ENCODE measurements around the gene UBE2C. TPM values are rescaled to one million over a fixed set of nuclear protein-coding genes. Genes with fewer than 3 reads are reported as not detected.
"Not testable (repeated sequence)": the region's sequence is repeated elsewhere in the genome, so short reads cannot be mapped to it uniquely, and the experiment has no call there.

The UBE2C gene
- total RNA-seq, 4 donors from 2014 or later = 0.84 TPM; not detected in 3

DNA sequence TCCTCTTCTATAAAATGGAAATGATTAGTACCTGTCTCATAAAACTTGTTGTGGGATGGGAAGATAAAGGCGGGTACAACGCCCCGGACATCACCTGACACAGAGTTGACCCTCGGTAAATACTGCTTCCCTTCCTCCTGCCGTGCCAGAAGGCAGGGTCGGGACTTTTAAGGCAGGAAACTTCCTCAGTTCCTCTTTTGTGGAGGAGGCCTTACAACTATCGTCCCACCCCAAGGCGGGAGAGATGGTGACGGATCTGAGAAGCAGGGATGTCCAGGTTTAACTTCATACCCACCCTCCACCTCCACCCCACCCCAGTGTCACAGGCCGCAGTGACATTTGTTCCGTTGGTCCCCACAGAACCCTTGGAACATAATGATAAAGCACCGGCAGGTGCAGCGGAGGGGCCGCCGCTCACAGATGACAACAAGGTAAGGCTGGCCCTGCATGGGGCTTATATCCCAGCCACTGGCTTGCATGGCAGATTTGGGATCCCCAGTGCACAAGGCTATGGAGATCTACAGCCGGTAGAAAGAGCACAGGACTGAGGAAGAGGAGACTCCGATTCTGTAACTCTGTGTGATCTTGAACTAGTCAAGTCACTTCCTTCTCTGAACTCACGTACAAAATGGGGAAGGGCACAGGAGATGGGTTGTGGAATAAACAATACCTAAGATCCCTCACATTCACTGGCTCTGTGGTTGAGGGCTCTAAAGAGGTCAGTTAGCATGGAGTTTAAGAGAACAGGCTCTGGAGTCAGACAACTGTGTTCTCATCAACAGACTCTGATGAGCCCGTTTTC is 19.9 kb upstream of the UBE2C start:
- no peaks in the 10 kb centered on the region for H3K27me3 ChIP-seq
- peaks cover 21 to 33% of the 10 kb centered on the region in 2 donors for H3K4me1 ChIP-seq
- H3K27ac ChIP-seq = peak overlapping the region; percentile 94 to 100 (median 97)
- ATAC-seq (no peak), DNase-seq (no peak)
- no peaks in the 10 kb centered on the region for H3K9me3 ChIP-seq
- TF ChIP-seq CTCF (IDR thresholded peaks at IDR 0.05 in 4 of 5, conservative IDR thresholded peaks at IDR 0.05 in 1 of 5) (no peak), POLR2A (IDR thresholded peaks at IDR 0.05) (no peak)
- in situ Hi-C loops (cut with MboI; ENCODE audit: low sequenced_read_pairs in 4 of 4) = loop anchor here in 1 of 4 donors (10.0 kb wide), 2 partner anchors 92 to 172 kb away; partner anchors contain the start of genes SPATA25 and ZSWIM1
- H3K4me3 ChIP-seq = peak overlapping the region; percentile 82 to 100 (median 97)
- intact Hi-C loops (cut with DNase I; ENCODE audit: low total_unique reads) = loop anchor here (5.0 to 10.0 kb wide), 3 partner anchors 295 to 1068 kb away; partner anchors contain the start of genes NCOA5 and SYS1
- peaks cover 0 to 22% of the 10 kb centered on the region in 2 donors for H3K36me3 ChIP-seq

GRCh38 chr20:45796337-45797065 is 15.9 kb upstream of the UBE2C start:
- peak; percentile 89 to 92 for ATAC-seq
- Histone ChIP-seq H3K36me3 (peaks cover 0 to 30% of the 10 kb centered on the region in 2 donors), H3K27ac (peak overlapping the region; percentile 94 to 100 (median 97)), H3K4me1 (peaks cover 39 to 42% of the 10 kb centered on the region in 2 donors), H3K4me3 (peak overlapping the region in 3 of 4 donors; percentile 22 to 34 (median 27)), H3K9me3 (no peaks in the 10 kb centered on the region), H3K27me3 (no peaks in the 10 kb centered on the region)
- TF ChIP-seq CTCF (IDR thresholded peaks at IDR 0.05 in 4 of 5, conservative IDR thresholded peaks at IDR 0.05 in 1 of 5) (no peak), POLR2A (IDR thresholded peaks at IDR 0.05) (peak; percentile 38 to 63)
- DNase-seq = peak; percentile 82 to 84
- in situ Hi-C loops (cut with MboI; ENCODE audit: low sequenced_read_pairs in 4 of 4) (loop anchor here in 1 of 4 donors (10.0 kb wide), 2 partner anchors 88 to 168 kb away; partner anchors contain the start of genes SPATA25 and ZSWIM1), intact Hi-C loops (cut with DNase I; ENCODE audit: low total_unique reads) (loop anchor here (2.0 to 10.0 kb wide), 4 partner anchors 30 to 1072 kb away; partner anchors contain the start of gene TNNC2)

DNA sequence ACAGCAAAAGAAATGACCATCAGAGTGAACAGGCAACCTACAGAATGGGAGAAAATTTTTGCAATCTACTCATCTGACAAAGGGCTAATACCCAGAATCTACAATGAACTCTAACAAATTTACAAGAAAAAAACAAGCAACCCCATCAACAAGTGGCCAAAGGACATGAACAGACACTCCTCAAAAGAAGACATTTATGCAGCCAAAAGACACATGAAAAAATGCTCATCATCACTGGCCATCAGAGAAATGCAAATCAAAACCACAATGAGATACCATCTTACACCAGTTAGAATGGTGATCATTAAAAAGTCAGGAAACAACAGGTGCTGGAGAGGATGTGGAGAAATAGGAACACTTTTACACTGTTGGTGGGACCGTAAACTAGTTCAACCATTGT is 14.9 kb upstream of the UBE2C start:
- in situ Hi-C loops (cut with MboI; ENCODE audit: low sequenced_read_pairs in 4 of 4) = loop anchor here in 1 of 4 donors (10.0 kb wide), 2 partner anchors 87 to 167 kb away; partner anchors contain the start of genes SPATA25 and ZSWIM1
- H3K36me3 ChIP-seq = peaks cover 3 to 40% of the 10 kb centered on the region in 2 donors
- H3K4me3 ChIP-seq, H3K27me3 ChIP-seq, DNase-seq, ATAC-seq, H3K9me3 ChIP-seq: not testable (repeated sequence)
- intact Hi-C loops (cut with DNase I; ENCODE audit: low total_unique reads) = loop anchor here (2.0 to 10.0 kb wide), 4 partner anchors 29 to 1073 kb away; partner anchors contain the start of gene TNNC2
- H3K4me1 ChIP-seq = peaks cover 39 to 40% of the 10 kb centered on the region in 2 donors
- H3K27ac ChIP-seq = peak overlapping the region; percentile 94 to 100 (median 97)

- DNase-seq, H3K4me3 ChIP-seq, ATAC-seq, H3K9me3 ChIP-seq, H3K27me3 ChIP-seq: not testable (repeated sequence)
- intact Hi-C loops (cut with DNase I; ENCODE audit: low total_unique reads) (loop anchor here (2.0 to 10.0 kb wide), 6 partner anchors 29 to 1073 kb away; partner anchors contain the start of genes ACOT8, SNX21, TNNC2 and ZSWIM3), in situ Hi-C loops (cut with MboI; ENCODE audit: low sequenced_read_pairs in 4 of 4) (loop anchor here in 1 of 4 donors (10.0 kb wide), 2 partner anchors 87 to 167 kb away; partner anchors contain the start of genes SPATA25 and ZSWIM1)
- peaks cover 35 to 36% of the 10 kb centered on the region in 2 donors for H3K4me1 ChIP-seq
- H3K36me3 ChIP-seq = peaks cover 3 to 44% of the 10 kb centered on the region in 2 donors
- peak overlapping the region; percentile 73 to 80 (median 76) for H3K27ac ChIP-seq
Observed at GRCh38 chr20:45797955-45798354, 14.5 kb upstream of the UBE2C start.

GRCh38 chr20:45798935-45799642 is 13.4 kb upstream of the UBE2C start:
- ATAC-seq (peak; percentile 34 to 56), DNase-seq (peak; percentile 51 to 67)
- in situ Hi-C loops (cut with MboI; ENCODE audit: low sequenced_read_pairs in 4 of 4) = loop anchor here in 1 of 4 donors (10.0 kb wide), 2 partner anchors 86 to 166 kb away; partner anchors contain the start of genes SPATA25 and ZSWIM1
- H3K9me3 ChIP-seq = no peaks in the 10 kb centered on the region
- intact Hi-C loops (cut with DNase I; ENCODE audit: low total_unique reads) = loop anchor here (1.0 to 10.0 kb wide), 5 partner anchors 34 to 1074 kb away; partner anchors contain the start of genes ACOT8, SNX21 and ZSWIM3
- no peaks in the 10 kb centered on the region for H3K27me3 ChIP-seq
- peaks cover 28 to 32% of the 10 kb centered on the region in 2 donors for H3K4me1 ChIP-seq
- H3K4me3 ChIP-seq = no peak overlapping the region
- H3K36me3 ChIP-seq = peaks cover 3 to 49% of the 10 kb centered on the region in 2 donors
- TF ChIP-seq POLR2A (IDR thresholded peaks at IDR 0.05) (no peak), CTCF (IDR thresholded peaks at IDR 0.05 in 4 of 5, conservative IDR thresholded peaks at IDR 0.05 in 1 of 5) (peak; percentile 53 to 70 (median 64))
- peak overlapping the region; percentile 73 to 80 (median 76) for H3K27ac ChIP-seq
